GM10847 (cell line): ENCODE data around the gene USP35.

Experiments
- POLR2A ChIP-seq: IDR thresholded peaks from 2 replicates; pipeline ENCODE4 v1.6.1; 2011; ENCODE audit not compliant: insufficient read length; ENCODE audit errors: extremely low read depth

USP35 gene

GRCh38 chr11:78255919-78256318 lies 67.2 kb downstream of the USP35 start:
- no peak for TF ChIP-seq POLR2A

GRCh38 chr11:78256962-78257361 lies 68.2 kb downstream of the USP35 start:
- no peak for TF ChIP-seq POLR2A

- TF ChIP-seq POLR2A: no peak
These were observed 68.9 kb downstream of the USP35 start for GRCh38 chr11:78257654-78258053.

- no peak for TF ChIP-seq POLR2A
These were observed 71.2 kb downstream of the USP35 start for GRCh38 chr11:78259777-78260487.

GRCh38 chr11:78261367-78261766 lies 72.6 kb downstream of the USP35 start:
- TF ChIP-seq POLR2A: no peak

GRCh38 chr11:78261828-78262227 lies 73.1 kb downstream of the USP35 start:
- TF ChIP-seq POLR2A: no peak

GRCh38 chr11:78262238-78262637 lies 73.5 kb downstream of the USP35 start:
- no peak for TF ChIP-seq POLR2A

- no peak for TF ChIP-seq POLR2A
These were observed 74.0 kb downstream of the USP35 start for GRCh38 chr11:78262691-78263090.
